RWPE1 (cell line): ENCODE results near the gene STARD10.
A peak's percentile ranks its signal among the peaks of the same experiment; 100 is the strongest.

Experiments used
- CTCF ChIA-PET: fragments of 350-600 bp; sonication (Branson Sonifier 250); formaldehyde crosslinking; extraction: SDS; loops from one replicate; lab custom pipeline; 2021; lab: Yijun Ruan, JAX
- POLR2A ChIA-PET: fragments of 400-600 bp; formaldehyde crosslinking; extraction: SDS; loops from one replicate; lab custom pipeline; 2020; ENCODE audit warnings: antibody characterized with exemption; ENCODE audit not compliant: low non-redundant PET; lab: Yijun Ruan, JAX
- DNase-seq: peaks from one replicate; pipeline ENCODE4 v3.0.0; 2012; ENCODE audit warnings: low spot score
- H3K27ac ChIP-seq: fragments of 450-650 bp; 2 replicates; pipeline ENCODE4 v1.5.1; 2017
- TF ChIP-seq, protein P1 (sequence below): fragments of 450-650 bp; conservative IDR thresholded peaks from 2 replicates; pipeline ENCODE4 v1.5.1; 2017; ENCODE audit warnings: low read depth, mild to moderate bottlenecking

STARD10 gene

DNA sequence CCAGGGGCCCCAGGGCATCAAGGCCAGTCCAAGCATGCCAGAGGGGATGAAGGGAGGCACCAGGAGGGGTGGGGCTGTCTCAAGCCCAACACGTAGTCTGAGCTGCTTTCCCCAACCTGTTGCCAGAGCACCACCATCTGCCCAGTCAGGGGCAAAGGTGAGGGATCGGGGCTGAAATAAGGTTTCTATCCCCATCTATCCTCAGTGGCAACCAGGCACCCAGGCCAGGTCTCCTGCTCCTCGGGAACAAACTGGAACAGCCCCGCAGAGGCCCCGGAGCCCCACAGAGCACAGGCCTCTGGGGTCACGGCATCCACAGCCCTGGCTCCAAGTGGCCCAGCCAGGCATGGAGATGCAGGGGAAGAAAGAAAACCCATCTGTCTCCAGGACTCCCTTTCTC lies 19.3 kb downstream of the STARD10 start:
- DNase-seq: no peak
- ChIA-PET CTCF (interaction anchor here (1.1 kb wide), 1 partner anchor 49 kb away, joined by 6 read pairs; no protein-coding TSS in a partner anchor), POLR2A (no interaction called here)
- TF ChIP-seq, protein P1, sequence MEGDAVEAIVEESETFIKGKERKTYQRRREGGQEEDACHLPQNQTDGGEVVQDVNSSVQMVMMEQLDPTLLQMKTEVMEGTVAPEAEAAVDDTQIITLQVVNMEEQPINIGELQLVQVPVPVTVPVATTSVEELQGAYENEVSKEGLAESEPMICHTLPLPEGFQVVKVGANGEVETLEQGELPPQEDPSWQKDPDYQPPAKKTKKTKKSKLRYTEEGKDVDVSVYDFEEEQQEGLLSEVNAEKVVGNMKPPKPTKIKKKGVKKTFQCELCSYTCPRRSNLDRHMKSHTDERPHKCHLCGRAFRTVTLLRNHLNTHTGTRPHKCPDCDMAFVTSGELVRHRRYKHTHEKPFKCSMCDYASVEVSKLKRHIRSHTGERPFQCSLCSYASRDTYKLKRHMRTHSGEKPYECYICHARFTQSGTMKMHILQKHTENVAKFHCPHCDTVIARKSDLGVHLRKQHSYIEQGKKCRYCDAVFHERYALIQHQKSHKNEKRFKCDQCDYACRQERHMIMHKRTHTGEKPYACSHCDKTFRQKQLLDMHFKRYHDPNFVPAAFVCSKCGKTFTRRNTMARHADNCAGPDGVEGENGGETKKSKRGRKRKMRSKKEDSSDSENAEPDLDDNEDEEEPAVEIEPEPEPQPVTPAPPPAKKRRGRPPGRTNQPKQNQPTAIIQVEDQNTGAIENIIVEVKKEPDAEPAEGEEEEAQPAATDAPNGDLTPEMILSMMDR: no peak
- H3K27ac ChIP-seq: peak overlapping the region; percentile 15; the same call in 1 of the 2 replicates

DNA sequence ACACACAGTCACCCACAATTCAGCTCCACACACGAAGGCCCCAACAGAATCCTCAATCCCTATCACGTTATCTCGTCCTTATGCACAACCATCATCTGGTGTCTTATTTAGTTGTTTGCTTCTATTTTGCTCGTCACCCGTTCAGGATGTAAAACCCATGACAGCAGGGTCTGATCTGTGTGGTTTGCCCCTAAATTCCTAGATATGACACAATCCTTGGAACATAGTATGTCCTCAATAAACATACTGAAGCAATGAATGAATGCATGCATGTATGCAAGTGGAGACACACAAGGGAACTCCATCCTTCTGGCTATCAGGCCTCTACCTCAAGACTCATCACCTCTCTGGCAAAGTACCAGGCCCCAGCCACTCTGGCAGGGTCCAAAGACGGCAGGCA lies 20.2 kb downstream of the STARD10 start:
- CTCF ChIA-PET: interaction anchor here (0.7 to 1.1 kb wide), 3 partner anchors 16 to 49 kb away, joined by 3 to 6 read pairs (median 4); no protein-coding TSS in a partner anchor
- peak overlapping the region; percentile 55 for H3K27ac ChIP-seq
- no peak for DNase-seq
- TF ChIP-seq, protein P1: no peak
- POLR2A ChIA-PET: no interaction called here

DNA sequence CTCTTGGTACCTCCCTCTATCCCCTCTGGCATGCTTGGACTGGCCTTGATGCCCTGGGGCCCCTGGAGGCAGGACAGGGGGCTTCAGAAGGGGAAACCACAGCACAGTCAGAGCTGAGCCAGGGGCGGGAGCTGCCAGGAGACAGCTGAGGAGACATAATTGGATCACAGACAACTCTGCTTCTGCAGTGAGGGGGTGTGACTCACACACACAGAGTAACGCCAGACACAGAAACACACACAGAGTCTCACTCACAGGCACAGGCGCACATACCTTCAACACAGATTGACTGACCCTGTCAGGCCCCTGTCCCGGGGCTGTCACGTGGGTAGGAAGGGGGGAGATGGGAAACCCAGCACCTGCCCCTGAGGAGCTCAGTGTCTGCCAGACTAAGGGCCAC lies 20.6 kb downstream of the STARD10 start:
- peak; percentile 79 for DNase-seq
- ChIA-PET POLR2A (no interaction called here), CTCF (interaction anchor here (0.6 to 1.0 kb wide), 3 partner anchors 15 to 151 kb away, joined by 3 to 5 read pairs (median 4); no protein-coding TSS in a partner anchor)
- H3K27ac ChIP-seq: peak overlapping the region; percentile 55
- TF ChIP-seq, protein P1: no peak

DNA sequence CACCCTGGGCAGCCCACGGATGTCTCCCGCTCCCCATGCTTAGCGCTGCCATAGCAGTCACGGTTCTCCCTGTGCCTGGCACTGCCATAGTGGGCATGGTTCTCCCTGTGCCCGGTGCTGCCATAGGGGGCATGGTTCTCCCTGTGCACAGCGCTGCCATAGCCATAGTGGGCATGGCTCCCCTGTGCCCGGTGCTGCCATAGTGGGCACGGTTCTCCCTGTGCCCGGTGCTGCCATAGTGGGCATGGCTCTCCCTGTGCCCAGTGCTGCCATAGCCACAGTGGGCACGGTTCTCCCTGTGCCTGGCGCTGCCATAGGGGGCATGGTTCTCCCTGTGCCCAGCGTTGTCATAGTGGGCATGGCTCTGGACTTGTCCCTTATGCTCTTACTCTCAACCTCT lies 21.8 kb downstream of the STARD10 start:
- TF ChIP-seq, protein P1: no peak
- ChIA-PET POLR2A (no interaction called here), CTCF (interaction anchor here (0.5 to 1.6 kb wide), 3 partner anchors 22 to 68 kb away, joined by 3 to 5 read pairs (median 4); no protein-coding TSS in a partner anchor)
- H3K27ac ChIP-seq: no peak overlapping the region
- DNase-seq: no peak

DNA sequence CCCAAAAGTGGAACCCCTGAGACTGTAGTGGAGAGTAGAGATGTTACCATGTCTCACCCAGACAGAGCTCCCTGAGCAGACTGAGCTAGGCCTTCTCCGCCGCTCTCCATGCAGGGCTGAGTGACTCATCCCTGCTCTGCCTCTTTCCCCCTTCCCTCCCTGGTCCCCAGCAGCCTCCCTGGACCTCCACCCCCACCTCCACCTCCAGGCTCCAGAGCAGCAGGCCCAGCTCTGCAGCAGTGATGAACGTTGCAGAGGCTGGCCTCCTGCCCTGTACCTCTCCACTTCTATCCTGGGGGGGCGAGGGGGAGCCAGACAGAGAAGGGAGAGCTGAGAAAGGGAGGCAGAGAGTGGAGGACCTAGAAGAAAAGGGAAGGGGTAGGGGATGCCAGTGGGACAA lies 22.3 kb downstream of the STARD10 start:
- ChIA-PET POLR2A (no interaction called here), CTCF (interaction anchor here (0.5 to 1.6 kb wide), 3 partner anchors 34 to 68 kb away, joined by 3 to 5 read pairs (median 4); no protein-coding TSS in a partner anchor)
- no peak overlapping the region for H3K27ac ChIP-seq
- TF ChIP-seq, protein P1: no peak
- DNase-seq: no peak

DNA sequence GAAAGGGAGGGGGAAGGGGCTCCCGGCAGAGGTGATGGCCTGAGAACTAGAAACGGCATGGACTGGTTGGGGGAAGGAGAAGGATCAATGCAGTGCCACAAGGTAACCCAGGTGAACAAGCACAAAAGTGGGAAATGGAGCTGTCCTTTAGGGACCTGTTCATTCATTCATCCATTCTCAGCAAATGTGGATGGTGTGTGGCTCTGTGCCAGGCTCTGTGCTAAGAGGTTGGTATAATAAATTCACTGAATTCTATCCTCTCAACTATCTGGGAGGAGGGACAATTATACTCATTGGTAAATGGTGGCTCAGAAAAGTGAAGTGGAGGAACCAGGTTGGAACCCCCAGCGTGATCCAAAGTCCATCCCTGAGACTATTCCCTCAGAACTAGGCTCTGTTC lies 23.0 kb downstream of the STARD10 start:
- ChIA-PET POLR2A (no interaction called here), CTCF (interaction anchor here (0.6 to 1.6 kb wide), 2 partner anchors 33 to 46 kb away, joined by 3 to 5 read pairs; no protein-coding TSS in a partner anchor)
- H3K27ac ChIP-seq: no peak overlapping the region
- TF ChIP-seq, protein P1: no peak
- DNase-seq: no peak
